SU-DHL-6 (cell line): ENCODE measurements around the gene IGSF21.

Source experiments
- H2AFZ ChIP-seq: fragments of 200-600 bp; sonication (generic); 2 replicates; pipeline ENCODE4 v1.6.1; 2014; ENCODE audit warnings: low read depth, mild to moderate bottlenecking, moderate library complexity, mixed read lengths, antibody characterized with exemption, low read length; ENCODE audit not compliant: severe bottlenecking
- H3F3A ChIP-seq: fragments of 200-600 bp; shearing (Covaris generic); 2 replicates; pipeline ENCODE4 v1.6.0; 2016; ENCODE audit warnings: antibody characterized with exemption, mild to moderate bottlenecking; ENCODE audit not compliant: insufficient read depth
- H3K27ac ChIP-seq: fragments of 200-600 bp; sonication (generic); 2 replicates; pipeline ENCODE4 v1.5.1; 2016; ENCODE audit warnings: low read depth, mild to moderate bottlenecking, low read length, moderate library complexity, mixed read lengths
- H3K27me3 ChIP-seq: fragments of 200-600 bp; sonication (generic), shearing (Covaris generic); 2 replicates; pipeline ENCODE4 v1.6.0; 2014; ENCODE audit warnings: mild to moderate bottlenecking, low read length
- H3K36me3 ChIP-seq: fragments of 200-600 bp; sonication (generic); 2 replicates; pipeline ENCODE4 v1.6.1; 2014; ENCODE audit warnings: mild to moderate bottlenecking, low read length, mixed read lengths
- H3K4me2 ChIP-seq: fragments of 300-600, 200-600 bp; shearing (Covaris generic), sonication (generic); 2 replicates; pipeline ENCODE4 v1.6.0; 2014; ENCODE audit warnings: low read length, low read depth, mild to moderate bottlenecking; ENCODE audit not compliant: poor library complexity, severe bottlenecking
- H3K4me3 ChIP-seq: fragments of 200-600 bp; sonication (generic); 2 replicates; pipeline ENCODE4 v1.5.1; 2014; ENCODE audit warnings: antibody characterized with exemption, low read length, mild to moderate bottlenecking, mixed read lengths; ENCODE audit not compliant: insufficient read depth, poor library complexity, severe bottlenecking
- H3K79me2 ChIP-seq: fragments of 200-600 bp; sonication (generic); 2 replicates; pipeline ENCODE4 v1.6.1; 2014; ENCODE audit warnings: mild to moderate bottlenecking, low read length, moderate library complexity; ENCODE audit not compliant: insufficient read depth
- H3K9ac ChIP-seq: fragments of 200-600 bp; sonication (generic); 2 replicates; pipeline ENCODE4 v1.7.0; 2014; ENCODE audit warnings: mild to moderate bottlenecking, low read length
- H3K9me2 ChIP-seq: fragments of 200-600 bp; sonication (generic); replicated peaks from 2 replicates; pipeline ENCODE4 v1.6.1; 2014; ENCODE audit warnings: low read length; ENCODE audit not compliant: insufficient read depth
- H3K9me3 ChIP-seq: fragments of 200-600 bp; sonication (generic); 2 replicates; pipeline ENCODE4 v1.6.1; 2014; ENCODE audit warnings: low read length, mixed read lengths; ENCODE audit not compliant: insufficient read depth
- H4K20me1 ChIP-seq: fragments of 200-600 bp; sonication (generic); 2 replicates; pipeline ENCODE4 v1.6.1; 2014; ENCODE audit warnings: low read depth, mild to moderate bottlenecking, antibody characterized with exemption, low read length, moderate library complexity, mixed read lengths
- EZH2phosphoT487 ChIP-seq: fragments of 200-600 bp; sonication (generic), shearing (Covaris generic); conservative IDR thresholded peaks from 2 replicates; pipeline ENCODE4 v1.6.1; 2018; ENCODE audit warnings: mild to moderate bottlenecking, antibody characterized with exemption, low read length, moderate library complexity, mixed read lengths
- TF ChIP-seq, protein P1 (sequence below): fragments of 200-600 bp; sonication (generic); IDR thresholded peaks from one replicate; pipeline ENCODE4 v1.5.1; 2017; ENCODE audit warnings: antibody characterized with exemption, mild to moderate bottlenecking, low read length, moderate library complexity; ENCODE audit not compliant: insufficient read depth, poor library complexity, severe bottlenecking

Gene IGSF21

DNA sequence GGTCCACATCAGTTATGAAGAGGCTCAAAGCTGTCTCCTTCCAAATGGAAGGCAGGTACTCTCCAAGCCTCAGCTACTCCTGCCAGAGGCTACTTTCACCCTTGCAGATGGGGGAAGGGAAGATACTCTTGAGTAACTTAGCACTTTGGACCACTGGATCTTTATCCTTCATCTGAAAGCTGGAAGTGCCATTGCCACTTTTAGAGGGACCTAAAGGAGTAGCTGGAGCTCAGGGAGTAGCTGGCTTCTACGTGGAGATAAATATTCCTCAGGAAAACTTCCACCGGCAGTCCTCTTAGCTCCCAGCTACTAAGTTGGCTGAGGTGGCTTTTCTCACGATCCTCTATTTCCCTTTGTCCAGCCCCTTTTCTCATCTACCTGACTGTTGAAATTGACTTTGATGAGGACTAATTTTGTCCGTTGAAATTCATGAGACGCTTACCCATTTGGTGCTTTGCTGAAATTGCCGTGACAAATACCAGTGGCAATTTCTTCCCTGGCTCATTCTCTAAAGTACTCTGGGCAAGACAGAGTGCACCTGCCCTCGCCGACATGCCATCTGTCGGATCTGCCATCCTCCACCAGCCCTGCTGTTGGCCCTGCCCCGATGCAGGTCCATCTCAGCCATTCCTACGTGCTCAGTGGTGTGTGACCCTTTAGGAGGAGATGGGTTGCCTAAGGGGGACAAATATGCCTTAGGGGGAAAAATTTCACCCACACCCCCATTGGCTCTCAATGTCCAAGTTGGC, 13.6 kb downstream of the IGSF21 start:
- Histone ChIP-seq H3F3A (no peaks in the 10 kb centered on the region), H2AFZ (no peak overlapping the region), H3K79me2 (no peaks in the 10 kb centered on the region), H3K36me3 (no peaks in the 10 kb centered on the region), H4K20me1 (no peaks in the 10 kb centered on the region), H3K4me3 (no peak overlapping the region), H3K4me2 (no peak overlapping the region), H3K9me2 (no peaks in the 10 kb centered on the region), H3K9ac (no peak overlapping the region), H3K9me3 (no peaks in the 10 kb centered on the region), H3K27me3 (no peaks in the 10 kb centered on the region), H3K27ac (no peak overlapping the region)
- TF ChIP-seq EZH2phosphoT487 = no peak

DNA sequence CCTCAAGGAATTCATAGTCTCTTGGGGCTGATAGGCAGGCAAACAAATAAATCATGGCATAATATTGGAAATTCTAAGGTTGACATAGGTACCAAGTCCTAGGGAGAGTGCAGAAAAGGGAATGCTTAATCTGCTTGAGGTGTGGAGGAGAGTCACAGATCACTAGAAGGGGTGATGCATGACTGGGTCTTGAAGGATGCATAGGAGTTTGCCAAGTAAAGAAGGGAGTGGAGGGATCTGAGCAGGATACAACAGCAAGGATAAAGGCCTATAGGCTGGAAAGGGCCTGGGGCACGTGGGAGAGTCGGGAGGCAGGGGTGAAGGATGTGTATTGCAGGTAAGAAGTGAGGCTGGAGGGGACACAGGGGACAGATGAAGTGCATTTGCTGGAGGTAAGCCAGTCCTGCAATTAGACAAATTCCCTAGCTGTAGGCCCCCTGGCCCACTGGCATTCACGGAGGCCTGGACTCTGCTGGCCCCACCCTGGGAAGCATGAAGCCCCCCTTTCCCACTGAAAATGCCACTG, 15.9 kb downstream of the IGSF21 start:
- H4K20me1 ChIP-seq = no peaks in the 10 kb centered on the region
- H3K9me2 ChIP-seq = no peaks in the 10 kb centered on the region
- H3K4me3 ChIP-seq = no peak overlapping the region
- H3K79me2 ChIP-seq = no peaks in the 10 kb centered on the region
- TF ChIP-seq EZH2phosphoT487 = no peak
- TF ChIP-seq, protein P1, sequence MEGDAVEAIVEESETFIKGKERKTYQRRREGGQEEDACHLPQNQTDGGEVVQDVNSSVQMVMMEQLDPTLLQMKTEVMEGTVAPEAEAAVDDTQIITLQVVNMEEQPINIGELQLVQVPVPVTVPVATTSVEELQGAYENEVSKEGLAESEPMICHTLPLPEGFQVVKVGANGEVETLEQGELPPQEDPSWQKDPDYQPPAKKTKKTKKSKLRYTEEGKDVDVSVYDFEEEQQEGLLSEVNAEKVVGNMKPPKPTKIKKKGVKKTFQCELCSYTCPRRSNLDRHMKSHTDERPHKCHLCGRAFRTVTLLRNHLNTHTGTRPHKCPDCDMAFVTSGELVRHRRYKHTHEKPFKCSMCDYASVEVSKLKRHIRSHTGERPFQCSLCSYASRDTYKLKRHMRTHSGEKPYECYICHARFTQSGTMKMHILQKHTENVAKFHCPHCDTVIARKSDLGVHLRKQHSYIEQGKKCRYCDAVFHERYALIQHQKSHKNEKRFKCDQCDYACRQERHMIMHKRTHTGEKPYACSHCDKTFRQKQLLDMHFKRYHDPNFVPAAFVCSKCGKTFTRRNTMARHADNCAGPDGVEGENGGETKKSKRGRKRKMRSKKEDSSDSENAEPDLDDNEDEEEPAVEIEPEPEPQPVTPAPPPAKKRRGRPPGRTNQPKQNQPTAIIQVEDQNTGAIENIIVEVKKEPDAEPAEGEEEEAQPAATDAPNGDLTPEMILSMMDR = no peak
- no peaks in the 10 kb centered on the region for H3K27me3 ChIP-seq
- H3K4me2 ChIP-seq = no peak overlapping the region
- H3F3A ChIP-seq = no peaks in the 10 kb centered on the region
- H3K9ac ChIP-seq = no peak overlapping the region
- H3K27ac ChIP-seq = no peak overlapping the region
- no peaks in the 10 kb centered on the region for H3K36me3 ChIP-seq
- H3K9me3 ChIP-seq = no peaks in the 10 kb centered on the region
- no peak overlapping the region for H2AFZ ChIP-seq

DNA sequence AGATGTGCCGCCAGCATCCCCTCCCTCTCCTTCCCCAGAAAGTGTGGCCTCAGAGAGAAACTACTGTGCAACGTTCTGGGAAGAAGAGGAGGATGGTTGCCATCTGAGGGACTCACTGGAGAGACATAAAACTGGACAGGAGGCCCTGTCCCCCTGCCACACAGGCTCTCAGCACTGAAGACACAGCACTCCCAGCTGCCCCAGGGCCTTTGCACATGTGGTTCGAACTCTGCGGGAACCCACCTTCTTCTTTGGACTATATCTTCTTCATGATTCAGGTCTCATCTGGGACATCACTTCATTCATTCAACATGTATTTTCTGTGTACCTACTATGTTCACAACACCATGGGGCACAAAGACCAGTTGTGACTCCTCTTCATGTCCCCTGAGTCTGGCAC, 17.4 kb downstream of the IGSF21 start:
- Histone ChIP-seq H3K79me2 (no peaks in the 10 kb centered on the region), H3K9ac (no peak overlapping the region), H3K27me3 (no peaks in the 10 kb centered on the region), H3K36me3 (no peaks in the 10 kb centered on the region), H4K20me1 (no peaks in the 10 kb centered on the region), H3K4me2 (no peak overlapping the region), H3K27ac (no peak overlapping the region), H3K9me2 (no peaks in the 10 kb centered on the region), H3F3A (no peaks in the 10 kb centered on the region), H2AFZ (no peak overlapping the region), H3K4me3 (no peak overlapping the region), H3K9me3 (no peaks in the 10 kb centered on the region)
- no peak for TF ChIP-seq EZH2phosphoT487
- TF ChIP-seq, protein P1 = no peak

DNA sequence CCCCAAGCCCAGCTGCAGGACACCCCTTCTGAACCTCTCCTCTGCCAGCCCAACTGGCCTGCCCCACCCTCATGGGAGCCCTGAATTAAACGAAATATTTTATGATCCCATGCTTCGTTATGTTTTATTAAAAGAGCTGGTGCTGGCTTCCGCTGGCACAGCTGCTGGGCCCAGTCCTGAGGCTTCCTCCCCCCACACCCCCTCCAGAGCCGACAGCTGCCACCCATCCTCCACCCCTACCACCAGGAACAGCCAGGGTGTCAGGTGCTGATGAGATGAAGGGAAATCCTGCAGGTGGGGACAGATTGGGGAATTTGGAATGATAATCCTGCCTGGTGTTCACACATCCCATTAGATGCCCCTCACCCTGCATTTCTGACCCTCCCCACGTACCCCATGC, 19.0 kb downstream of the IGSF21 start:
- H3K9me2 ChIP-seq = no peaks in the 10 kb centered on the region
- no peak overlapping the region for H2AFZ ChIP-seq
- H3K9me3 ChIP-seq = no peaks in the 10 kb centered on the region
- no peaks in the 10 kb centered on the region for H3F3A ChIP-seq
- no peaks in the 10 kb centered on the region for H3K36me3 ChIP-seq
- no peak overlapping the region for H3K4me3 ChIP-seq
- H3K27me3 ChIP-seq = no peaks in the 10 kb centered on the region
- H3K79me2 ChIP-seq = no peaks in the 10 kb centered on the region
- TF ChIP-seq, protein P1 = no peak
- TF ChIP-seq EZH2phosphoT487 = no peak
- no peak overlapping the region for H3K4me2 ChIP-seq
- H4K20me1 ChIP-seq = no peaks in the 10 kb centered on the region
- H3K9ac ChIP-seq = no peak overlapping the region
- no peak overlapping the region for H3K27ac ChIP-seq
